A549 (cell line): ENCODE results near the gene TRPC6. TPM values are rescaled to one million over a fixed set of nuclear protein-coding genes. Genes with fewer than 3 reads are reported as not detected.

Experiments used
- ATAC-seq, 2 experiments: fragments of 200-7000 bp in 1 of 2; fragments of >200 bp in 1 of 2; cut with Nextera tagmentation in 1 of 2; cut with Tn5 transposase in 1 of 2; 3 replicates each; pipeline versions ENCODE4 v1.8.0 to v1.9.1; 2018 to 2020; ENCODE audit warnings: mild to moderate bottlenecking in 1 of 2, moderate library complexity in 1 of 2
- CTCF ChIA-PET: fragments of 300-600 bp; sonication (Branson Sonifier 250); formaldehyde crosslinking; extraction: SDS; loops from one replicate; lab custom pipeline; 2021; ENCODE audit warnings: antibody characterized with exemption, inconsistent platforms; lab: Yijun Ruan, JAX
- POLR2A ChIA-PET: fragments of 350-600 bp; formaldehyde crosslinking; extraction: SDS; loops from one replicate; lab custom pipeline; 2021; ENCODE audit warnings: antibody characterized with exemption, inconsistent platforms; lab: Yijun Ruan, JAX
- DNase-seq, 2 experiments: peaks; one replicate each; pipeline versions ENCODE4 v3.0.0 to v3.0.0-alpha.2; 2011 to 2016; ENCODE audit warnings: low read depth in 1 of 2, low spot score in 1 of 2
- FAIRE-seq: peaks from 2 replicates; lab custom pipeline; 2011; peaks lifted over from hg19 to GRCh38; lab: Jason Lieb, UNC
- H3K27ac ChIP-seq, 2 experiments: fragments of >200 bp; sonication (Bioruptor Twin); formaldehyde crosslinking; 3 replicates each; pipeline ENCODE4 v1.5.1; 2016 to 2017
- H3K4me1 ChIP-seq: fragments of >200 bp; sonication (Bioruptor Twin); formaldehyde crosslinking; 3 replicates; pipeline ENCODE4 v1.6.1; 2016
- H3K4me2 ChIP-seq: fragments of >200 bp; sonication (Bioruptor Twin); formaldehyde crosslinking; 3 replicates; pipeline ENCODE4 v1.6.1; 2016
- H3K4me3 ChIP-seq: fragments of >200 bp; sonication (Bioruptor Twin); formaldehyde crosslinking; 3 replicates; pipeline ENCODE4 v1.5.1; 2016
- H3K9me3 ChIP-seq: fragments of >200 bp; sonication (Bioruptor Twin); formaldehyde crosslinking; 3 replicates; pipeline ENCODE4 v1.6.1; 2016
- CBX8 ChIP-seq: fragments of 200-600 bp; sonication (generic); IDR thresholded peaks from 2 replicates; pipeline ENCODE4 v1.6.1; 2016
- CEBPB ChIP-seq, 2 experiments: fragments of >200 bp in 1 of 2; sonication (Bioruptor Twin) in 1 of 2; formaldehyde crosslinking in 1 of 2; IDR thresholded peaks; 2 replicates each; pipeline ENCODE4 v1.6.1; 2012 to 2016
- CHD4 ChIP-seq: fragments of 200-600 bp; sonication (generic); IDR thresholded peaks from 2 replicates; pipeline ENCODE4 v1.6.1; 2016; ENCODE audit warnings: antibody characterized with exemption, mild to moderate bottlenecking, borderline replicate concordance
- EHF ChIP-seq: fragments of 250-450 bp; sonication (Bioruptor Pico); IDR thresholded peaks from 2 replicates; pipeline ENCODE4 v1.5.0; 2020; ENCODE audit warnings: mild to moderate bottlenecking
- EHMT2 ChIP-seq: fragments of 200-600 bp; sonication (generic); IDR thresholded peaks from 2 replicates; pipeline ENCODE4 v1.6.1; 2016; ENCODE audit warnings: antibody characterized with exemption, low read depth, mild to moderate bottlenecking, moderate library complexity
- ELK1 ChIP-seq: fragments of 150-350 bp; IDR thresholded peaks from 2 replicates; pipeline ENCODE4 v1.6.1; 2014; ENCODE audit warnings: low read depth, mild to moderate bottlenecking, low read length
- EP300 ChIP-seq, 2 experiments: fragments of >200 bp; sonication (Bioruptor Twin); formaldehyde crosslinking; IDR thresholded peaks; 2 replicates in 1 of 2; 3 replicates in 1 of 2; pipeline ENCODE4 v1.6.1; 2016 to 2017
- ESRRA ChIP-seq: fragments of 150-350 bp; IDR thresholded peaks from 2 replicates; pipeline ENCODE4 v1.6.1; 2014; ENCODE audit warnings: mild to moderate bottlenecking, low read length, borderline replicate concordance
- FOSL2 ChIP-seq, 2 experiments: fragments of 450-650 bp in 1 of 2; fragments of >200 bp in 1 of 2; sonication (Bioruptor Twin) in 1 of 2; formaldehyde crosslinking; IDR thresholded peaks; 2 replicates each; pipeline versions ENCODE4 v1.5.0 to v1.6.1; 2016 to 2020; ENCODE audit warnings: mild to moderate bottlenecking in 1 of 2, moderate library complexity in 1 of 2
- GATA3 ChIP-seq: IDR thresholded peaks from 2 replicates; pipeline ENCODE4 v1.6.1; 2012; ENCODE audit warnings: borderline replicate concordance
- HEYL ChIP-seq: fragments of 250-450 bp; sonication (Bioruptor Pico); IDR thresholded peaks from 2 replicates; pipeline ENCODE4 v1.8.0; 2021; ENCODE audit warnings: mild to moderate bottlenecking, moderate library complexity
- HOXB5 ChIP-seq: fragments of 250-450 bp; sonication (Bioruptor Pico); IDR thresholded peaks from 2 replicates; pipeline ENCODE4 v1.5.0; 2020; ENCODE audit warnings: mild to moderate bottlenecking, moderate library complexity
- JUN ChIP-seq, 2 experiments: fragments of >200 bp; sonication (Bioruptor Twin); formaldehyde crosslinking; IDR thresholded peaks; 2 replicates in 1 of 2; 3 replicates in 1 of 2; pipeline ENCODE4 v1.6.1; 2016 to 2017
- JUNB ChIP-seq: fragments of >200 bp; sonication (Bioruptor Twin); formaldehyde crosslinking; IDR thresholded peaks from 2 replicates; pipeline ENCODE4 v1.6.1; 2016
- KDM5A ChIP-seq: fragments of 200-600 bp; sonication (generic); IDR thresholded peaks from 2 replicates; pipeline ENCODE4 v1.6.1; 2016; ENCODE audit warnings: antibody characterized with exemption, mild to moderate bottlenecking
- MYC ChIP-seq: IDR thresholded peaks from 2 replicates; pipeline ENCODE4 v1.6.1; 2012; ENCODE audit warnings: mild to moderate bottlenecking, inconsistent platforms, low read length, improper control_type of control experiment, borderline replicate concordance
- NR3C1 ChIP-seq: fragments of >200 bp; sonication (Bioruptor Twin); formaldehyde crosslinking; IDR thresholded peaks from 3 replicates; pipeline ENCODE4 v1.6.1; 2017
- PHF8 ChIP-seq: fragments of 200-600 bp; sonication (generic); IDR thresholded peaks from 2 replicates; pipeline ENCODE4 v1.6.1; 2016; ENCODE audit warnings: low read depth, mild to moderate bottlenecking, antibody characterized with exemption, moderate library complexity, borderline replicate concordance
- POLR2AphosphoS2 ChIP-seq: conservative IDR thresholded peaks from 2 replicates; pipeline ENCODE4 v1.6.1; 2012; ENCODE audit warnings: low read length, improper control_type of control experiment, inconsistent platforms
- RAD21 ChIP-seq, 2 experiments: fragments of >200 bp in 1 of 2; sonication (Bioruptor Twin) in 1 of 2; formaldehyde crosslinking in 1 of 2; IDR thresholded peaks in 1 of 2; conservative IDR thresholded peaks in 1 of 2; 2 replicates in 1 of 2; 3 replicates in 1 of 2; pipeline ENCODE4 v1.6.1; 2012 to 2018; ENCODE audit warnings: inconsistent platforms in 1 of 2
- RARB ChIP-seq: fragments of 250-450 bp; sonication (Bioruptor Pico); IDR thresholded peaks from 2 replicates; pipeline ENCODE4 v1.8.0; 2021; ENCODE audit warnings: mild to moderate bottlenecking, moderate library complexity
- SMC3 ChIP-seq: fragments of >200 bp; sonication (Bioruptor Twin); formaldehyde crosslinking; IDR thresholded peaks from 3 replicates; pipeline ENCODE4 v1.6.1; 2018; ENCODE audit warnings: inconsistent platforms
- SREBF2 ChIP-seq: fragments of 450-650 bp; IDR thresholded peaks from 2 replicates; pipeline ENCODE4 v1.6.1; 2014; ENCODE audit warnings: mild to moderate bottlenecking, moderate library complexity
- TFCP2L1 ChIP-seq: fragments of 250-450 bp; sonication (Bioruptor Pico); IDR thresholded peaks from 2 replicates; pipeline ENCODE4 v1.5.0; 2021; ENCODE audit warnings: mild to moderate bottlenecking
- TP53 ChIP-seq: fragments of 250-450 bp; sonication (Bioruptor Pico); IDR thresholded peaks from 2 replicates; pipeline ENCODE4 v1.5.0; 2021; ENCODE audit warnings: mild to moderate bottlenecking, moderate library complexity
- ZC3H11A ChIP-seq: fragments of 450-650 bp; IDR thresholded peaks from 2 replicates; pipeline ENCODE4 v1.6.1; 2014; ENCODE audit warnings: antibody characterized with exemption, mild to moderate bottlenecking
- ZNF302 ChIP-seq: fragments of 250-450 bp; sonication (Bioruptor Pico); IDR thresholded peaks from 2 replicates; pipeline ENCODE4 v1.9.0; 2021; ENCODE audit warnings: inconsistent platforms, mild to moderate bottlenecking, moderate library complexity
- ZSCAN20 ChIP-seq: fragments of 250-450 bp; sonication (Bioruptor Pico); IDR thresholded peaks from 2 replicates; pipeline ENCODE4 v1.8.0; 2022; ENCODE audit warnings: mild to moderate bottlenecking, moderate library complexity
- WGBS: methylation state at CpG from one replicate; pipeline ENCODE4 v1.1.6; 2017; ENCODE audit errors: missing lambda C conversion rate; 5-methylcytosine and 5-hydroxymethylcytosine counted together
- polyA plus RNA-seq, 4 experiments: library from polyadenylated mRNA; depleted of rRNA in 3 of 4; stranded (reverse); fragments of >200 nt; fragmentation: RNase III in 1 of 4; extraction: RNeasy Plus Mini Kit Qiagen cat#74134 plus additional on column Dnase treatment in 1 of 4; gene quantifications; 2 replicates in 3 of 4; 3 replicates in 1 of 4; pipeline ENCODE4 v1.2.3, GENCODE V29; 2011 to 2017
- TF ChIP-seq, protein P1 (sequence below): fragments of 250-450 bp; sonication (Bioruptor Pico); IDR thresholded peaks from 2 replicates; pipeline ENCODE4 v1.5.0; 2021; ENCODE audit warnings: mild to moderate bottlenecking, moderate library complexity, borderline replicate concordance
- TF ChIP-seq, protein P2 (sequence below): fragments of >200 bp; sonication (Bioruptor Twin); formaldehyde crosslinking; IDR thresholded peaks from 2 replicates; pipeline ENCODE4 v1.6.1; 2016

The TRPC6 gene
- polyA plus RNA-seq, 2 of the 4 experiments (the other 2 are of a cell fraction), result 0.70 to 1.0 TPM

DNA sequence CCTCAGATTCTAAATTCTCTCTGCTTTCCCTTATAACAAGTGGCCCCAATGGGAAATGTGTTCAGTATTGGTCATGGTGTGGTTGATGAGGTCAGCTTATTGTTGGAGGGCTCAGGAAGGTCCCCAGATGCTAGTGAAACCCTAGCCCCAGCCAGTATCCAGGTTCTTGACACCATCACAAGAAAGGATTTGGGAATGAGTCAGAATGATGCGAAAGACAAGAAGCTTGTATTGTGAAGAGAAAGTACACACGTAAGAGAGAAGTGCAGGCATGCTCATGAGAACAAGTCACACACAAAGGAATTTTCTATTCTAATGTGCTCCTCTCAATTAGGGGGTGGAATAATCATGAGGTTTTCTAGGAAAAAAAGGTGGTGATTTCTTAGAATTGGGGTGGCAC is 34.9 kb upstream of the TRPC6 start:
- FAIRE-seq (no peak), DNase-seq (peak in 1 of 2 experiments; percentile 2), ATAC-seq (no peak)
- CTCF ChIA-PET, result no interaction called here
- Histone ChIP-seq H3K4me2 (no peak overlapping the region), H3K9me3 (no peaks in the 10 kb centered on the region), H3K4me1 (no peaks in the 10 kb centered on the region), H3K4me3 (no peak overlapping the region), H3K27ac (no peak overlapping the region)
- POLR2A ChIA-PET, result no interaction called here
- TF ChIP-seq HOXB5 (CRISPR knock-in tag), result no peak
- no peak for TF ChIP-seq TP53 (CRISPR knock-in tag)
- TF ChIP-seq TFCP2L1, result no peak
- TF ChIP-seq SMC3, result no peak
- TF ChIP-seq MYC, result no peak
- TF ChIP-seq ZC3H11A, result no peak
- TF ChIP-seq NR3C1, result no peak
- TF ChIP-seq, protein P1, sequence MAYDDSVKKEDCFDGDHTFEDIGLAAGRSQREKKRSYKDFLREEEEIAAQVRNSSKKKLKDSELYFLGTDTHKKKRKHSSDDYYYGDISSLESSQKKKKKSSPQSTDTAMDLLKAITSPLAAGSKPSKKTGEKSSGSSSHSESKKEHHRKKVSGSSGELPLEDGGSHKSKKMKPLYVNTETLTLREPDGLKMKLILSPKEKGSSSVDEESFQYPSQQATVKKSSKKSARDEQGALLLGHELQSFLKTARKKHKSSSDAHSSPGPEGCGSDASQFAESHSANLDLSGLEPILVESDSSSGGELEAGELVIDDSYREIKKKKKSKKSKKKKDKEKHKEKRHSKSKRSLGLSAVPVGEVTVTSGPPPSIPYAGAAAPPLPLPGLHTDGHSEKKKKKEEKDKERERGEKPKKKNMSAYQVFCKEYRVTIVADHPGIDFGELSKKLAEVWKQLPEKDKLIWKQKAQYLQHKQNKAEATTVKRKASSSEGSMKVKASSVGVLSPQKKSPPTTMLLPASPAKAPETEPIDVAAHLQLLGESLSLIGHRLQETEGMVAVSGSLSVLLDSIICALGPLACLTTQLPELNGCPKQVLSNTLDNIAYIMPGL (CRISPR knock-in tag), result no peak
- TF ChIP-seq EHMT2, result no peak
- no peak for TF ChIP-seq CBX8
- TF ChIP-seq RARB (CRISPR knock-in tag), result no peak
- TF ChIP-seq POLR2AphosphoS2, result no peak
- TF ChIP-seq ZNF302 (CRISPR knock-in tag), result no peak
- TF ChIP-seq EHF (CRISPR knock-in tag), result no peak
- no peak for TF ChIP-seq ESRRA
- 46% methylated on average over 2 of the region's 2 CpGs for WGBS

GRCh38 chr11:101617735-101618332 is 34.0 kb upstream of the TRPC6 start:
- H3K4me1 ChIP-seq, result no peaks in the 10 kb centered on the region
- H3K9me3 ChIP-seq, result no peaks in the 10 kb centered on the region
- H3K27ac ChIP-seq, result no peak overlapping the region
- ChIA-PET CTCF (no interaction called here), POLR2A (no interaction called here)
- 78% methylated on average over 6 of the region's 6 CpGs for WGBS
- DNase-seq (no peak), ATAC-seq (no peak), FAIRE-seq (no peak)
- no peak overlapping the region for H3K4me3 ChIP-seq
- TF ChIP-seq EHMT2 (no peak), CHD4 (no peak), SMC3 (no peak), EP300 (IDR thresholded peaks at IDR 0.05) (no peak), EHF (CRISPR knock-in tag) (no peak), FOSL2 (IDR thresholded peaks at IDR 0.05) (no peak), FOSL2 (CRISPR knock-in tag; IDR thresholded peaks at IDR 0.05) (no peak), JUN (IDR thresholded peaks at IDR 0.05) (no peak), POLR2AphosphoS2 (no peak), KDM5A (no peak), GATA3 (no peak), HEYL (CRISPR knock-in tag) (no peak), RAD21 (conservative IDR thresholded peaks at IDR 0.05 in 1 of 2, IDR thresholded peaks at IDR 0.05 in 1 of 2) (no peak)
- TF ChIP-seq, protein P2, sequence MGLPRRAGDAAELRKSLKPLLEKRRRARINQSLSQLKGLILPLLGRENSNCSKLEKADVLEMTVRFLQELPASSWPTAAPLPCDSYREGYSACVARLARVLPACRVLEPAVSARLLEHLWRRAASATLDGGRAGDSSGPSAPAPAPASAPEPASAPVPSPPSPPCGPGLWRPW, result no peak
- H3K4me2 ChIP-seq, result no peak overlapping the region

GRCh38 chr11:101612481-101612880 is 28.7 kb upstream of the TRPC6 start:
- Histone ChIP-seq H3K27ac (no peak overlapping the region), H3K4me2 (no peak overlapping the region), H3K9me3 (no peaks in the 10 kb centered on the region), H3K4me3 (no peak overlapping the region), H3K4me1 (no peaks in the 10 kb centered on the region)
- FAIRE-seq (no peak), DNase-seq (no peak), ATAC-seq (no peak)
- 89% methylated on average over 1 of the region's 1 CpG for WGBS
- ChIA-PET POLR2A (no interaction called here), CTCF (interaction anchor here (1.1 kb wide), 1 partner anchor 249 kb away, joined by 3 read pairs; no protein-coding TSS in a partner anchor)
- TF ChIP-seq, protein P1 (CRISPR knock-in tag), result no peak
- TF ChIP-seq ELK1, result no peak
- no peak for TF ChIP-seq EHMT2
- TF ChIP-seq ZSCAN20, result no peak
- no peak for TF ChIP-seq PHF8
- TF ChIP-seq SREBF2, result no peak
- no peak for TF ChIP-seq JUNB
- TF ChIP-seq CEBPB (IDR thresholded peaks at IDR 0.05), result no peak
- no peak for TF ChIP-seq EP300 (IDR thresholded peaks at IDR 0.05)
- no peak for TF ChIP-seq POLR2AphosphoS2
- TF ChIP-seq TFCP2L1, result no peak
